OCI-LY3 (cell line): ENCODE measurements around the gene SQSTM1.

Experiments used
- CTCF ChIP-seq: fragments of 200-600, 300-600 bp; sonication (generic); IDR thresholded peaks from 2 replicates; pipeline ENCODE4 v1.5.1; 2014; ENCODE audit warnings: antibody characterized with exemption, low read length, low read depth
- EZH2phosphoT487 ChIP-seq: fragments of 200-600 bp; shearing (Covaris generic); IDR thresholded peaks from 2 replicates; pipeline ENCODE4 v1.6.1; 2018; ENCODE audit warnings: antibody characterized with exemption, mixed run types, low read depth

- TF ChIP-seq CTCF (no peak), EZH2phosphoT487 (no peak)
These were observed 61.6 kb downstream of the SQSTM1 start for GRCh38 chr5:179882338-179882737.
